ENCODE measurements around the gene TULP4.

The TULP4 gene

DNA sequence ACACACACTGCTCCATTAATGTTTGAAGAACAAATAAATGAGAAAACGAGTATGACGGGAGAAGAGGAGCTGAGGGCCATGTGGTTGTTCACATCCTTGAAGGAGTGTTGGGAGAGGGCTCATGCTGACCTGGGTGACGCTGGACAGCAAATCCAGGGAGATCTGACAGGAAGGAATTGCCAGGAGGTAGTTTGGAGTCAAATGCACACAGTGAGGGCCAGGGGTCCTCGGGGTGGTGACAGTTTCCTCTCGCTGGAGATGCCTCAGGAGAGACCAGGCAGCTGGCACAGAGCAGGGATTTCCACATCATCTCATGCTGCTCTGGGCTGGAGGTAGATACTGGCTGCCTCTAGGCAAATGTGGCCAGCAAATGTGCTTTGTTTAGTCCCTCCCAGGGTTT, 245.7 kb downstream of the TULP4 start:
- no peak for DNase-seq (ENCODE audit: low read depth in 3 of 3)

DNA sequence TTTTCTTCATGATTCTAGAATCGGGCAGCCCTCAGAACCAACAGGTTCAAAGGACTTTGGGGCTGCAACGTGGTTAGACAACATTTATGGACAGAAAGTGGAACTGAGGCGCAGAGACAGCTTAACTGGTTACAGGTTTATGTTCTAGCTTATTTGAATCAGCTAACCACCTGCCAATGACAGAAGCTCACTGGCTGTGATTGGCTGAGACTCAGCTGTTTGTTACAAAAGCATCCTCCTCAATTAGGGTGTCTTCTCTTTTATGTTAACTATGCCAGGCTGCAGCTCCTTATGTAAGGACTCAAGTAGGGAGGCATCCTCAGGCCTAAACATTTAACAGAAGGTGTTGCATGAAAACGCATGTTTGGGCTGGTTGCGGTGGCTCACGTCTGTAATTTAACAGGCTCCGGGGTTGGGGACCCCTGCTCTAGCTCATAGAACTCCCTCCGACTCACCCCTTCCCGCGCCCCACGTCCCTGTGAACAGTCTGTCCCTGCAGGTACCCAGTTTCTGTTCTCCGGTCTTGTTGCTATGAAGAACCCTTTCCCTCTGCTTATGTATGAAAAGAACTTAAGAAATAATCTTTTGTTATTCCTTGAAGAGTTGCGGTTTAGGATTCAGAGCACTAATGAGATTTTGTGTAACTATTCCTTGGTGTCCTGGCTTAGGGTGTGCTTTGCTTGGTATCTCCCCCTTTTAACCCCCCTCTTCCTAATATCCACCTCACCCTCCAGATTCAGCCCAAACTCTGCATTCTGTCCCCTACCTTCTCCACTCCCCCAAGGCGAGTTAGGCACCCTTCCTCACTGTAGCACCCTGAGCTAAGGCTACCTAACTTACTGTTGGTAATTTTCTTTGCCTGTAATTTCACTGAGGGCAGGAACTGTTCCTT, 246.4 kb downstream of the TULP4 start:
- DNase-seq (ENCODE audit: low read depth in 3 of 3), result no peak

DNA sequence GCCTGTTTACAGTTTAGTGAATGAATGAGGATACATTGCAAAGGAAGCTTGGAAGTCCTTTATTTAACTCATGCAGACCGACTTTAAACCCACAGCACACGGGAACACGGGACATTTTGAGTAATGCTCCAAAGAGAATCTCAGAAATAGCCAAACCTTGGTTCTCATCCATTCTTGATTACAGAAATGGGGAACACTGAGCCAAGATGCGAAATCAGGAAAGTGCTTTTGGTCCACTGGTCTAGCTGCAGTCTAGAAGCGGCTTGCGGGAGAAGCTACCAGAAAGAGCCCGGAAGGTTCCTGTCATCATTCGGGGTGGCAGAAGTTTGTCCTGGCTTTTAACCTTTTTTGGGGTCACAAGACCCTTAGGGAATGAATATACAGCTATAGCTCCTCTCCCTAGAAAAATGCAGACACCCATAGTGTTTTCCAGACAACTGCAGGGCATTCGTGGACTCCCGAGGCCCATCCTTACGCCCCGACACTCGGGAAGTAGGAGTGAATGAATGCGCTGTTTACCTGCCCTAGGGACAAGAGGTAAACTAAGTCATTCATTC, 247.2 kb downstream of the TULP4 start:
- no peak for DNase-seq (ENCODE audit: low read depth in 3 of 3)

DNA sequence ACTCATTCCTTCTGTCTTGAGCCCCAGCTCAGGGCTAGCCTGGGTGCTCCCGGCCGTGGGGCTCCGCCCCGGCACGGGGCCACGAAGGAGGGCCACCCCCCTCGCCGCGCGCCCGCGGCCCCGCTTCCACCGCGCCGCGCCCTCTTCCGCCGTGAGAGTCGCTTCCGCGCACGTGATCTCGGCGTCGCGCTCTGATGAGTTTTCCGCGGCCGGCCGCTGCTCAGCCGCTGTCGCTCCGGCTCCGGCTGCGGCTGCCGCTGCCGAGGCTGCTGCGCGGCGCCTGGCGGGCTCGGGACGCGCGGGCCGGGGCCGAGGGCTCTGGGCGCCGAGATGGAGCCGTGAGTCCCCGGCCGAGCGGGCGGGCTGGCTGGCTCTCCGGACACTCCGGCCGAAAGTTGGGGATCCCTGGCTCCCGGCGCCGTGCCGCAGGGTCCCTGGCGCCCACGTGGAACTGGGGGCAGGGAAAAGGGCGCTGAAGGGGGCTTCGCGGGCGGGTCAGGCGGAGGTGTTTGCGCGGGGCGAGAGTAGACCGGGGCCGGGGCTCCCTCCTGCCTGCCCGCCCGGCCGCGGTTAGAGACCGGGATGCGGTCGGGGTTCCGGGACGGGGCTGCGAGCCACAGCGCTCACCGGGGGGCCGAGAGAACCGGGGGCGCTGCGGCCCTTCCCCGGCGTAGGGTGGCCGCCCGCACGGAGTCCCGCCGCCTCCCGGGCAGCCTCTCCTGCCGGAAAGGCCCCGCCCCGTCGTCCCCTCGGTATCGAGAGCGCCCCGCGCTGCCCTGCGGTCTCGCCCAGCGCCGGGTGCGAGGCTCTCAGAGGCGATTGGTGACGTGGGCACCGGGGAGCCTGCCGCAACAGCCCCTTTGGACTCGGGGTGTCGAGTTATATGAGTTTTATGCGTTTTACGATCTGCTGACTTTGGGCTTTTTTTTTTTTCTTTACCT, 247.9 kb downstream of the TULP4 start, which contains the start of gene TMEM181:
Gene TMEM181, plus strand, starts transcription at position 197 of the 941 bp plus-strand sequence. Its CDS starts 134 bp downstream, at position 331.
- peak; percentile 74 to 86 (median 77) for DNase-seq (ENCODE audit: low read depth in 3 of 3)

DNA sequence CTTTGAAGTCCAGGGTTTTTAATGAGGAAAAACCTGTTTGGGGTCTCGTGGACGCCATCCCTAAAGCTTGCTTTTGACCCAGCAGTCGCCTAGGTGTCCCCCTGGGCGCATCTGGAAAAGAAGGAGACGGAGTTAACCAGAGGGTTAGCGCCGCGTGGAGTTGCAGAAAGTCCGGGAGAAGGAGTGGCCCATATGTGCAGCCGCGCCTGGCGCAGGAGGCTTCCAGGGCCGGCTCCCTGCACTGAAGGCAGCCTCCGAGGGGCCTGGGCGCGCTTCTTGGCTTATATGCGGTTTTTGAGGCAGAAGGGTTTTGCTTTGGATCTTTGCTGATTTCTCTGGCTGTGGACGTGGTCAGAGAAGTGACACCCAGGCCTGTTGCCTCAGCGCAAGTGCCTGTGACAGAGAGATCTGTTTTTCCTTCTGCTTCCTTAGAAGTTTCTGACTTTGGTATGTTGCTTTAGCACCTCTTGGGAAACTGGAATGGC, 248.6 kb downstream of the TULP4 start:
- no peak for DNase-seq (ENCODE audit: low read depth in 3 of 3)
